Neural cell (in vitro differentiated cells): ENCODE results near the gene ANKK1. TPM values are rescaled to one million over a fixed set of nuclear protein-coding genes. Genes with fewer than 3 reads are reported as not detected.

Experiments
- H2AFZ ChIP-seq: fragments of 200-600, 300-800 bp; sonication (generic), shearing (Covaris generic); 2 replicates; pipeline ENCODE4 v1.6.0; 2014; ENCODE audit warnings: low read depth, mild to moderate bottlenecking, antibody characterized with exemption, low read length, moderate library complexity
- H3F3A ChIP-seq: fragments of 200-600 bp; shearing (Covaris generic); 2 replicates; pipeline ENCODE4 v1.6.1; 2016; ENCODE audit warnings: mild to moderate bottlenecking, moderate library complexity, mixed read lengths, antibody characterized with exemption, low read length; ENCODE audit not compliant: insufficient read depth, poor library complexity, severe bottlenecking
- H3K27ac ChIP-seq: fragments of 200-600, 300-800 bp; sonication (generic), shearing (Covaris generic); 2 replicates; pipeline ENCODE4 v1.5.1; 2014; ENCODE audit warnings: mild to moderate bottlenecking, low read length, moderate library complexity
- H3K27me3 ChIP-seq: fragments of 300-800, 200-600 bp; sonication (generic), shearing (Covaris generic); 2 replicates; pipeline ENCODE4 v1.6.0; 2014; ENCODE audit warnings: mild to moderate bottlenecking, low read depth, low read length, moderate library complexity; ENCODE audit not compliant: insufficient read depth
- H3K36me3 ChIP-seq: fragments of 300-800, 200-600 bp; sonication (generic), shearing (Covaris generic); 2 replicates; pipeline ENCODE4 v1.5.1; 2014; ENCODE audit warnings: mild to moderate bottlenecking, antibody characterized with exemption, low read length, moderate library complexity; ENCODE audit not compliant: insufficient read depth
- H3K4me2 ChIP-seq: fragments of 300-800, 200-600 bp; sonication (generic), shearing (Covaris generic); 2 replicates; pipeline ENCODE4 v1.6.0; 2014; ENCODE audit warnings: mild to moderate bottlenecking, low read length
- H3K4me3 ChIP-seq: fragments of 300-800, 200-600 bp; sonication (generic), shearing (Covaris generic); 2 replicates; pipeline ENCODE4 v1.5.1; 2014; ENCODE audit warnings: mild to moderate bottlenecking, low read length, moderate library complexity
- H3K79me2 ChIP-seq: fragments of 200-600 bp; shearing (Covaris generic); replicated peaks from 2 replicates; pipeline ENCODE4 v1.6.0; 2014; ENCODE audit warnings: mild to moderate bottlenecking, low read length, moderate library complexity; ENCODE audit not compliant: insufficient read depth
- H3K9ac ChIP-seq: fragments of 300-800, 200-600 bp; sonication (generic), shearing (Covaris generic); 2 replicates; pipeline ENCODE4 v1.6.1; 2016; ENCODE audit warnings: mild to moderate bottlenecking, low read length, mixed read lengths
- H3K9me2 ChIP-seq: fragments of 200-600 bp; shearing (Covaris generic); 2 replicates; pipeline ENCODE4 v1.6.1; 2016; ENCODE audit warnings: mild to moderate bottlenecking, low read length, mixed read lengths; ENCODE audit not compliant: insufficient read depth
- H3K9me3 ChIP-seq: fragments of 200-600, 300-800 bp; sonication (generic), shearing (Covaris generic); 2 replicates; pipeline ENCODE4 v1.6.1; 2016; ENCODE audit warnings: mild to moderate bottlenecking, mixed run types, low read length, moderate library complexity, mixed read lengths
- H4K20me1 ChIP-seq: fragments of 200-600 bp; shearing (Covaris generic); 2 replicates; pipeline ENCODE4 v1.6.1; 2016; ENCODE audit warnings: mild to moderate bottlenecking, mixed run types; ENCODE audit not compliant: insufficient read depth
- EP300 ChIP-seq: fragments of 450-650 bp; conservative IDR thresholded peaks from 2 replicates; pipeline ENCODE4 v1.6.1; 2014; ENCODE audit warnings: antibody characterized with exemption, mild to moderate bottlenecking, moderate library complexity; ENCODE audit not compliant: poor library complexity, severe bottlenecking
- EZH2 ChIP-seq: fragments of 200-600, 300-800 bp; shearing (Covaris generic), sonication (generic); IDR thresholded peaks from 2 replicates; pipeline ENCODE4 v1.6.1; 2014; ENCODE audit warnings: antibody characterized with exemption, low read length, borderline replicate concordance, mild to moderate bottlenecking; ENCODE audit not compliant: insufficient read depth, poor library complexity, severe bottlenecking
- MXI1 ChIP-seq: fragments of 450-650 bp; conservative IDR thresholded peaks from 2 replicates; pipeline ENCODE4 v1.6.1; 2014; ENCODE audit warnings: antibody characterized with exemption, mild to moderate bottlenecking; ENCODE audit not compliant: poor library complexity, severe bottlenecking
- POLR2AphosphoS5 ChIP-seq: IDR thresholded peaks from 2 replicates; pipeline ENCODE4 v1.6.1; 2012
- RAD21 ChIP-seq: fragments of 450-650 bp; conservative IDR thresholded peaks from 2 replicates; pipeline ENCODE4 v1.6.1; 2014; ENCODE audit warnings: antibody characterized with exemption, mild to moderate bottlenecking, moderate library complexity
- SMC3 ChIP-seq: fragments of 450-650 bp; conservative IDR thresholded peaks from 2 replicates; pipeline ENCODE4 v1.6.1; 2014; ENCODE audit warnings: antibody characterized with exemption, mild to moderate bottlenecking, moderate library complexity; ENCODE audit not compliant: poor library complexity
- TAF1 ChIP-seq: IDR thresholded peaks from 2 replicates; pipeline ENCODE4 v1.6.1; 2012; ENCODE audit warnings: low read depth
- polyA plus RNA-seq: library from polyadenylated mRNA; depleted of rRNA; stranded (reverse); fragments of >200 nt; gene quantifications from 2 replicates; pipeline ENCODE4 v1.2.3, GENCODE V29; 2014
- TF ChIP-seq, protein P1 (sequence below): fragments of 450-650 bp; IDR thresholded peaks from 2 replicates; pipeline ENCODE4 v1.5.1; 2014; ENCODE audit warnings: antibody characterized with exemption, mild to moderate bottlenecking, moderate library complexity; ENCODE audit not compliant: poor library complexity, severe bottlenecking
- TF ChIP-seq, protein P2 (sequence below): IDR thresholded peaks from 2 replicates; pipeline ENCODE4 v1.6.1; 2012; ENCODE audit warnings: borderline replicate concordance

The ANKK1 gene
- polyA plus RNA-seq, 1 donor from 2014 or later = not detected

DNA sequence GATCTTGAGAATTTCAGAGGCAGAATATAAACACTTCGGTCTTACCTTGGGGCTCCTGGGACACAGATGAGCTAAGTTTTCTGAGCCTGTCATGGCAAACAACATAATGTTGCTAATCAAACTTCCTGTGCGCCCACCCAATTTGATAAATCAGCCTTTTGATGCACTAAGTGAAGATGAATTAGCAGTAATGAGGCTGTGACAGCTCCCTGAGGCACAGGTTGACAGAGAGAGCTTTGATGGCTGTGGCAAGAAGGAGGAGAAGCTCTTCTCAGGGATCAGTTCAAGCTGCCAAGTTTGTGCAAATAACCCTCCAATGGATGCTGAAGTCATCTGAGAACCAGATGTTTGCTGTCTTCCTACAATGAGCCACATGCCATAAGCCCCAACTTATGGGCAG is 53.2 kb downstream of the ANKK1 start:
- no peak overlapping the region for H2AFZ ChIP-seq
- no peak overlapping the region for H3K27ac ChIP-seq
- no peaks in the 10 kb centered on the region for H3K79me2 ChIP-seq
- H3K36me3 ChIP-seq = no peaks in the 10 kb centered on the region
- H3K27me3 ChIP-seq = no peaks in the 10 kb centered on the region
- H3K9me3 ChIP-seq = no peaks in the 10 kb centered on the region
- no peak overlapping the region for H3K4me3 ChIP-seq
- H4K20me1 ChIP-seq = no peaks in the 10 kb centered on the region
- H3K9me2 ChIP-seq = no peaks in the 10 kb centered on the region
- no peak overlapping the region for H3K4me2 ChIP-seq
- TF ChIP-seq, protein P1, sequence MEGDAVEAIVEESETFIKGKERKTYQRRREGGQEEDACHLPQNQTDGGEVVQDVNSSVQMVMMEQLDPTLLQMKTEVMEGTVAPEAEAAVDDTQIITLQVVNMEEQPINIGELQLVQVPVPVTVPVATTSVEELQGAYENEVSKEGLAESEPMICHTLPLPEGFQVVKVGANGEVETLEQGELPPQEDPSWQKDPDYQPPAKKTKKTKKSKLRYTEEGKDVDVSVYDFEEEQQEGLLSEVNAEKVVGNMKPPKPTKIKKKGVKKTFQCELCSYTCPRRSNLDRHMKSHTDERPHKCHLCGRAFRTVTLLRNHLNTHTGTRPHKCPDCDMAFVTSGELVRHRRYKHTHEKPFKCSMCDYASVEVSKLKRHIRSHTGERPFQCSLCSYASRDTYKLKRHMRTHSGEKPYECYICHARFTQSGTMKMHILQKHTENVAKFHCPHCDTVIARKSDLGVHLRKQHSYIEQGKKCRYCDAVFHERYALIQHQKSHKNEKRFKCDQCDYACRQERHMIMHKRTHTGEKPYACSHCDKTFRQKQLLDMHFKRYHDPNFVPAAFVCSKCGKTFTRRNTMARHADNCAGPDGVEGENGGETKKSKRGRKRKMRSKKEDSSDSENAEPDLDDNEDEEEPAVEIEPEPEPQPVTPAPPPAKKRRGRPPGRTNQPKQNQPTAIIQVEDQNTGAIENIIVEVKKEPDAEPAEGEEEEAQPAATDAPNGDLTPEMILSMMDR = no peak
- TF ChIP-seq MXI1 (no peak), TAF1 (no peak), RAD21 (no peak), POLR2AphosphoS5 (peak; percentile 64), EZH2 (no peak), EP300 (peak; percentile 21), SMC3 (no peak)
- TF ChIP-seq, protein P2, sequence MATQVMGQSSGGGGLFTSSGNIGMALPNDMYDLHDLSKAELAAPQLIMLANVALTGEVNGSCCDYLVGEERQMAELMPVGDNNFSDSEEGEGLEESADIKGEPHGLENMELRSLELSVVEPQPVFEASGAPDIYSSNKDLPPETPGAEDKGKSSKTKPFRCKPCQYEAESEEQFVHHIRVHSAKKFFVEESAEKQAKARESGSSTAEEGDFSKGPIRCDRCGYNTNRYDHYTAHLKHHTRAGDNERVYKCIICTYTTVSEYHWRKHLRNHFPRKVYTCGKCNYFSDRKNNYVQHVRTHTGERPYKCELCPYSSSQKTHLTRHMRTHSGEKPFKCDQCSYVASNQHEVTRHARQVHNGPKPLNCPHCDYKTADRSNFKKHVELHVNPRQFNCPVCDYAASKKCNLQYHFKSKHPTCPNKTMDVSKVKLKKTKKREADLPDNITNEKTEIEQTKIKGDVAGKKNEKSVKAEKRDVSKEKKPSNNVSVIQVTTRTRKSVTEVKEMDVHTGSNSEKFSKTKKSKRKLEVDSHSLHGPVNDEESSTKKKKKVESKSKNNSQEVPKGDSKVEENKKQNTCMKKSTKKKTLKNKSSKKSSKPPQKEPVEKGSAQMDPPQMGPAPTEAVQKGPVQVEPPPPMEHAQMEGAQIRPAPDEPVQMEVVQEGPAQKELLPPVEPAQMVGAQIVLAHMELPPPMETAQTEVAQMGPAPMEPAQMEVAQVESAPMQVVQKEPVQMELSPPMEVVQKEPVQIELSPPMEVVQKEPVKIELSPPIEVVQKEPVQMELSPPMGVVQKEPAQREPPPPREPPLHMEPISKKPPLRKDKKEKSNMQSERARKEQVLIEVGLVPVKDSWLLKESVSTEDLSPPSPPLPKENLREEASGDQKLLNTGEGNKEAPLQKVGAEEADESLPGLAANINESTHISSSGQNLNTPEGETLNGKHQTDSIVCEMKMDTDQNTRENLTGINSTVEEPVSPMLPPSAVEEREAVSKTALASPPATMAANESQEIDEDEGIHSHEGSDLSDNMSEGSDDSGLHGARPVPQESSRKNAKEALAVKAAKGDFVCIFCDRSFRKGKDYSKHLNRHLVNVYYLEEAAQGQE = no peak
- H3F3A ChIP-seq = no peaks in the 10 kb centered on the region
- H3K9ac ChIP-seq = no peak overlapping the region

DNA sequence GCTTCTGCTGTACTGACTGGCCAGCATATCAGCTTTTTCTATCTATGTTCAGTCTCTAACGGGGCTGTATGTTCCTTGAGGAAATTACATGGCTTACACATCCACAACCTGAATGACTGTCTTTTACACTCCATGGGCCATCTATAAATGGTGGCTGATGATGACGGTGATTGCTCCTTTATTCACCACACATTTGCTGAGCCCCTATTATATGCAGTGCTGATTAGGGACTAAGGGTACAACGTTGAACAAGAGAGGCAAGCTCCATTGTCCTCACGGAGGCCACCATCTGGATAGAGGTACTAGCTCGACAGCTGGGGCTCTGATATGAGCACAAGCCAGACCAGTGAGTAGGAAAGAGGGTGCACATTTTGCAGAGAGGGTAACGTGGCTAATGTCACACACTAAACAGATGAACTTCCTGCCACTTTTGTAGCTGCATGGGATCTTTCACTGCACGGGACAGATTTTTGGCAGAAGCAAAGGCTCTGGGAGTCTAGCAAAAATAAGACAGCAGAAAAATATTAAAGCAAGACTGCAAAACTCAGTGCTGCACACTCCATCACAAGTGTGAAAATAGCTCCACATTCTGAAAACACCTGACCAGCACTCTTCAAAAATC is 57.0 kb downstream of the ANKK1 start:
- no peaks in the 10 kb centered on the region for H3K9me2 ChIP-seq
- TF ChIP-seq POLR2AphosphoS5 (peak; percentile 91), TAF1 (no peak), EZH2 (no peak)
- H3K4me2 ChIP-seq = no peak overlapping the region
- H3F3A ChIP-seq = no peaks in the 10 kb centered on the region
- no peak overlapping the region for H3K4me3 ChIP-seq
- H3K9ac ChIP-seq = no peak overlapping the region
- H3K9me3 ChIP-seq = no peaks in the 10 kb centered on the region
- no peaks in the 10 kb centered on the region for H4K20me1 ChIP-seq
- H3K79me2 ChIP-seq = no peaks in the 10 kb centered on the region
- no peaks in the 10 kb centered on the region for H3K27me3 ChIP-seq
- H3K27ac ChIP-seq = no peak overlapping the region
- no peak overlapping the region for H2AFZ ChIP-seq
- no peaks in the 10 kb centered on the region for H3K36me3 ChIP-seq
